ENCODE data around the gene RAD51B. TPM values are rescaled to one million over a fixed set of nuclear protein-coding genes. Genes with fewer than 3 reads are reported as not detected.
"Not testable (repeated sequence)": the region's sequence is repeated elsewhere in the genome, so short reads cannot be mapped to it uniquely, and the experiment has no call there.

Gene RAD51B
- total RNA-seq, 1 experiment from 2014 or later = 20.0 TPM

DNA sequence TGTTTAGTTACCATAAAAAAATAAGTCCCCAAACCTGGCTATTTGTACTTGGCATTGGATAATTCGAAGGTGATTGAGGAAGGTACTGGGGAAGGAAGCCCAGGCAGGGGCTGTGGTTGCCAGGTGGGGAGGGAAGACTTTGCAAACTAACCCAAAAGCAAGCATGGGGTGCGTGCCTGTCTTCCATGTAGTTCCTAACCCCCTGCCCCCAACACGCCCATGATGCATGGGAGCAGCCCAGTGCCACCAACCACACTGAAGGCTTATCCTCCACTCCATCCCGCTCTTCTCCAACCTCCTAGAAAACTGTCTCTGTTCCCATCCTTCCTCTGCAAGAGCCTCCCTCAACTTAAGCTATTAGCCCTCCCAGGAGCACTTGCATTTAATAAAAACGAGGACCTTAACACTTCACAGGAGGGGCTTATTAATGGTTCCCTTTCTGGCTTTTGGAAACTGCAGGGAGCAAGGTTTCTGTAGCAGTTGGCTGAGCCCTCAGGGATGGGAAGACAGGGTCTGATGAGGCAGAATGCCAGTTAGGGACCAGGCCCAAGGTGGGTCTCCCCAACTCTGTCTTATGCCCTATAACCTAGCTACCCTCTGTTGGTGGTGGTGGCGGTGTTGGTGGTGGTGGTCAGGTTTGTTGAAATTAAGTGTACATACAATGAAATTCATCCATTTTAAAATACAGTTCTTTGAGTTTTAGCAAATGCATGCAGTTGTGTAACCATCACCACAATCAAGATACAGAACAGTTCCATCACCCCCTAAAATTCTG lies 877.3 kb downstream of the RAD51B start (continued):
- TF ChIP-seq, protein P1, sequence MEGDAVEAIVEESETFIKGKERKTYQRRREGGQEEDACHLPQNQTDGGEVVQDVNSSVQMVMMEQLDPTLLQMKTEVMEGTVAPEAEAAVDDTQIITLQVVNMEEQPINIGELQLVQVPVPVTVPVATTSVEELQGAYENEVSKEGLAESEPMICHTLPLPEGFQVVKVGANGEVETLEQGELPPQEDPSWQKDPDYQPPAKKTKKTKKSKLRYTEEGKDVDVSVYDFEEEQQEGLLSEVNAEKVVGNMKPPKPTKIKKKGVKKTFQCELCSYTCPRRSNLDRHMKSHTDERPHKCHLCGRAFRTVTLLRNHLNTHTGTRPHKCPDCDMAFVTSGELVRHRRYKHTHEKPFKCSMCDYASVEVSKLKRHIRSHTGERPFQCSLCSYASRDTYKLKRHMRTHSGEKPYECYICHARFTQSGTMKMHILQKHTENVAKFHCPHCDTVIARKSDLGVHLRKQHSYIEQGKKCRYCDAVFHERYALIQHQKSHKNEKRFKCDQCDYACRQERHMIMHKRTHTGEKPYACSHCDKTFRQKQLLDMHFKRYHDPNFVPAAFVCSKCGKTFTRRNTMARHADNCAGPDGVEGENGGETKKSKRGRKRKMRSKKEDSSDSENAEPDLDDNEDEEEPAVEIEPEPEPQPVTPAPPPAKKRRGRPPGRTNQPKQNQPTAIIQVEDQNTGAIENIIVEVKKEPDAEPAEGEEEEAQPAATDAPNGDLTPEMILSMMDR (IDR thresholded peaks at IDR 0.05 in 2 of 3, conservative IDR thresholded peaks at IDR 0.05 in 1 of 3; ENCODE audit: borderline replicate concordance in 1 of 3, insufficient read depth in 1 of 3, low read depth in 2 of 3, low read length in 2 of 3) = no peak
- TF ChIP-seq SRF (IDR thresholded peaks at IDR 0.05; ENCODE audit: low read depth) (no peak), ELF1 (IDR thresholded peaks at IDR 0.05; ENCODE audit: borderline replicate concordance, low read depth) (no peak), CEBPB (IDR thresholded peaks at IDR 0.05; ENCODE audit: low read depth) (no peak)
- TF ChIP-seq, protein P2, sequence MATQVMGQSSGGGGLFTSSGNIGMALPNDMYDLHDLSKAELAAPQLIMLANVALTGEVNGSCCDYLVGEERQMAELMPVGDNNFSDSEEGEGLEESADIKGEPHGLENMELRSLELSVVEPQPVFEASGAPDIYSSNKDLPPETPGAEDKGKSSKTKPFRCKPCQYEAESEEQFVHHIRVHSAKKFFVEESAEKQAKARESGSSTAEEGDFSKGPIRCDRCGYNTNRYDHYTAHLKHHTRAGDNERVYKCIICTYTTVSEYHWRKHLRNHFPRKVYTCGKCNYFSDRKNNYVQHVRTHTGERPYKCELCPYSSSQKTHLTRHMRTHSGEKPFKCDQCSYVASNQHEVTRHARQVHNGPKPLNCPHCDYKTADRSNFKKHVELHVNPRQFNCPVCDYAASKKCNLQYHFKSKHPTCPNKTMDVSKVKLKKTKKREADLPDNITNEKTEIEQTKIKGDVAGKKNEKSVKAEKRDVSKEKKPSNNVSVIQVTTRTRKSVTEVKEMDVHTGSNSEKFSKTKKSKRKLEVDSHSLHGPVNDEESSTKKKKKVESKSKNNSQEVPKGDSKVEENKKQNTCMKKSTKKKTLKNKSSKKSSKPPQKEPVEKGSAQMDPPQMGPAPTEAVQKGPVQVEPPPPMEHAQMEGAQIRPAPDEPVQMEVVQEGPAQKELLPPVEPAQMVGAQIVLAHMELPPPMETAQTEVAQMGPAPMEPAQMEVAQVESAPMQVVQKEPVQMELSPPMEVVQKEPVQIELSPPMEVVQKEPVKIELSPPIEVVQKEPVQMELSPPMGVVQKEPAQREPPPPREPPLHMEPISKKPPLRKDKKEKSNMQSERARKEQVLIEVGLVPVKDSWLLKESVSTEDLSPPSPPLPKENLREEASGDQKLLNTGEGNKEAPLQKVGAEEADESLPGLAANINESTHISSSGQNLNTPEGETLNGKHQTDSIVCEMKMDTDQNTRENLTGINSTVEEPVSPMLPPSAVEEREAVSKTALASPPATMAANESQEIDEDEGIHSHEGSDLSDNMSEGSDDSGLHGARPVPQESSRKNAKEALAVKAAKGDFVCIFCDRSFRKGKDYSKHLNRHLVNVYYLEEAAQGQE (IDR thresholded peaks at IDR 0.05; ENCODE audit: low read depth) = no peak

DNA sequence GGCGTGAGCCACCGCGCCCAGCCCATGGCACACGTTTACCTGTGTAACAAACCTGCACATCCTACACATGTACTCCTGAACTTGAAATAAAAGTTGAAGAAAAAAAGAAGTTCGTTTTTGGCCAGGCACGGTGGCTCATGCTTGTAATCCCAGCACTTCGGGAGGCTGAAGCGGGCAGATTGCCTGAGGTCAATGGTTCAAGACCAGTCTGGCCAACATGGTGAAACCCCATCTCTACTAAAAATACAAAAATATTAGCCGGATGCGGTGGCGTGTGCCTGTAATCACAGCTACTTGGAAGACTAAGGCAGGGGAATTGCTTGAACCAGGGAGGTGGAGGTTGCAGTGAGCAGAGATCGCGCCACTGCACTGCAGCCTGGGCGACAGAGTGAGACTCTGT lies 879.2 kb downstream of the RAD51B start:
- H4K20me1 ChIP-seq (ENCODE audit: insufficient read depth); H3K4me2 ChIP-seq (ENCODE audit: low read length); H3K9ac ChIP-seq (ENCODE audit: low read length); POLR2A ChIA-PET; DNase-seq (ENCODE audit: low read depth, low spot score); H3K27ac ChIP-seq (ENCODE audit: low read depth, low read length); H3K9me3 ChIP-seq (ENCODE audit: control insufficient read depth in 1 of 2, insufficient read depth in 1 of 2, low read depth in 1 of 2, low read length in 2 of 2); ATAC-seq; CTCF ChIA-PET; H3K36me3 ChIP-seq (ENCODE audit: control insufficient read depth in 1 of 2, insufficient read depth in 2 of 2, low read length in 2 of 2); H3K27me3 ChIP-seq (ENCODE audit: insufficient read depth, low read length); BruUV-seq (replicated peaks); H3K79me2 ChIP-seq (ENCODE audit: insufficient read depth, low read length); H3K9me2 ChIP-seq (ENCODE audit: insufficient read depth); H3K4me3 ChIP-seq (replicated peaks in 1 of 2; ENCODE audit: low read depth in 1 of 2, low read length in 2 of 2); H2AFZ ChIP-seq (ENCODE audit: low read depth, low read length, poor library complexity, severe bottlenecking); RAD21 ChIA-PET (ENCODE audit: low non-redundant PET in 1 of 2, low total read pairs in 2 of 2, uncharacterized antibody in 2 of 2, unreplicated experiment in 2 of 2): not testable (repeated sequence)
- intact Hi-C loops (cut with micrococcal nuclease) = loop anchor here (5.0 kb wide), 1 partner anchor 151 kb away; no protein-coding TSS in a partner anchor
- H3K4me1 ChIP-seq (ENCODE audit: control insufficient read depth in 1 of 2, insufficient read depth in 2 of 2, low read length in 2 of 2) = peaks cover 32 to 47% of the 10 kb centered on the region in 2 experiments

All from HCT116 (cell line).